Tongue (tissue), 2 donors: ENCODE results near the gene PDE4D. TPM values are rescaled to one million over a fixed set of nuclear protein-coding genes. Genes with fewer than 3 reads are reported as not detected.

Source experiments
- DNase-seq: peaks from one replicate; pipeline ENCODE4 v3.0.0-alpha.2; 2015
- total RNA-seq: library from RNA; depleted of rRNA; stranded (reverse); fragments of >200 nt; gene quantifications from one replicate; pipeline ENCODE4 v1.2.3, GENCODE V29; 2014

The PDE4D gene
- total RNA-seq, 1 donor from 2014 or later: 189 TPM

DNA sequence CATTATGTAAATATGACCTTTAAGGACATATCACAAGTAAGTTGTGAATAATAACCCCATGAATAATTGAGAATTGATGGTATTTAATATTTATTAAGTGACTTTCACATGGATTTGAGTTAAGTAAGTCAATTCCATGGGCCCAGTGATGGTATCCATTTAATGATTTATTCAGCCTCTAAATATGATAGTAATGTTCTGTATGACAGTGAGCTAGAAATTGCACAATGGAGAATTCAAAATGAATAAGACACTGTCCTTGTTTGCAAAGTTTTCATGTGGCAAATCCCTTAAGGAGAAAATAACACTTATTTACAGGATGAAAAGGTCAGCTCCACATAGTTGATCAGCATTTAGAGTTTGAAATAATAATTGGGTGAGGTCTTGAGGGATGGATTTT is 160.7 kb downstream of the PDE4D start:
- DNase-seq: no peak

DNA sequence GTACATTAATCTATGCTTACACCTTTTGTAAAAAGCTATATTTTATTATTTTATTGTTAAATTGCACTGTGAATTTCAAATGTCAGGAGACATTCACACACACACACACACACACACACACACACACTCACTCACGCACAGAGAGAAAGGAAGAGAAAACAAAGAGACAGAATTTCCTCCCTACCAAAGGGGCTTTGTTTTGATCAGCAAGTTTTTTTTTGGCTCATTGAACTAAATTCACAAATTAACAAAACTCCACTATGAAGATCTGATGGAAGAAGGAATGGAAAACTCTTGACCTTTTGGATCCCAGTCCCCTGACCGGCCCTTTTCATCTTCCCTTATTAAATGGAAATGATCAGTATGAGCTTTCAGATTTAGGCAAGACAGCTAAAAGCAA is 161.2 kb downstream of the PDE4D start:
- DNase-seq: no peak

DNA sequence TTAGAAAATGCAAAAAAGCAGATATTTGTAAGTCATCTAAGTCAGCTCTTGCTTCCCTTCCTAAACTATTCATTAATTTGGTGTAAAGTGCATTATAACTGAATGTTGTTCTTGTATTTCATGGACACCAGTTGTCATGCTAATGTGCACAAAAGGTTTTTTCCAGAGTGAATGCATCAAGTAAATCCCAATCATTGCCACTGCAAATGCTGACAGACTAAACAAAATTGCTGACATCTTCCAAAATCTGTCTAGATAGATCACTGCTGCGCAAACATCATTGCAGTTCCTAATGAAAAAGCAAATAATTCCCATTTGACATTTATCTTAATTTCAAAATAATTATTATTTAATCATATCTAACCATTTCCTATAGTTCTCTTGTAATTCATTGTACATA is 161.7 kb downstream of the PDE4D start:
- DNase-seq: no peak

DNA sequence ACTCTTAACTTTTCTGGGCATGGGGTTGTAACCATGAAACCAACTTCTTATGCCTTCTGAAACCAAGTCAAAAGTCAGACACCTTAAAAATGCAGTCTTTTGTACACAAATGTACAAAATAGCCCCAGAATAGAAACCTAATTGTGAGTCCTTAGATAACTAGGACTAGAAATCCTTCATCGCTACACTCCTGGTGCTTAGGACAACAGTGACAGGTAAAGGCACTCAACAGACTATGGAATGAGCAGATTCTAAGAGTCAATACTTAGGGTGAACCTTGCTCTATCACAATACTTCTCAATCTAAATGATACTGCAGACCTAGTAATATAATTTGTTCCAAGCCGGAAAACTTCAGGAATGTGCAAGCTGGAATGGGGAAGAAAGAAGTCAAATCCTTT is 163.7 kb downstream of the PDE4D start:
- no peak for DNase-seq

DNA sequence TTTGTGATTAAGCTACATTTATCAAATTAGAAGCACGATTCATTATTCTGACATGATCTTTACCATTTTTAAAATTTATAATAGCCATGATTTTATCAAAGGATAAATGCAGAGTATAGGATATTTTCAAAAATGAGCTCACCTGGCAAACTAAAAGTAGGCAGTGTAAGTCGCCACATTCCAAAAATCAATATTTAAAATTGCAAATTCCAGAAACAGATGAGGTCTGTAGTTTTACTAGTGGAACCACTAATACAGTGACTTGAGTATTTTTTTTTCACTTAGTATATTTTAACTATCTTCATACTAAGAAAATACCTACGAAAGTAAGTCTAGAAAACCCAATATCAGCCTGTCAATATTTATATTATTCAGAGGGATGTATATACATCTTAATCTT is 164.2 kb downstream of the PDE4D start:
- DNase-seq: no peak

DNA sequence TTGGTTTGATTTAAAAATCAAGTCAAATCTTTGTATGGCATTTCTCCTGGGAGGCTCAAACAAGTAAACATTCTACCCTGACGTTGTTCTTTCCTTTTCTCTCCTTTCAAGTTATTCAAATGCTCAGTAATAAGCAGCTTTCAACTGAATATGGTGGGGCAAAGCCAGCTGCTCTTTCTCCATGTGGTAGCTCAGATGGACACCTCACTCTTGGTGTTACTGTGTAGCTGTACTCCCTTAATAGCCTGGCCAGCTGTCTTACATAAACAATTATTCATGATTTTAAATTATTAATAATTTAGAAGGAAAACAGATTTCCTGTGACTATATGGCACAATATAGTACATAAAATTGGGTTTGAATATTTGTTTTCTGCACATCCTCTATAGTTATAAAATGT is 165.2 kb downstream of the PDE4D start:
- DNase-seq: no peak

DNA sequence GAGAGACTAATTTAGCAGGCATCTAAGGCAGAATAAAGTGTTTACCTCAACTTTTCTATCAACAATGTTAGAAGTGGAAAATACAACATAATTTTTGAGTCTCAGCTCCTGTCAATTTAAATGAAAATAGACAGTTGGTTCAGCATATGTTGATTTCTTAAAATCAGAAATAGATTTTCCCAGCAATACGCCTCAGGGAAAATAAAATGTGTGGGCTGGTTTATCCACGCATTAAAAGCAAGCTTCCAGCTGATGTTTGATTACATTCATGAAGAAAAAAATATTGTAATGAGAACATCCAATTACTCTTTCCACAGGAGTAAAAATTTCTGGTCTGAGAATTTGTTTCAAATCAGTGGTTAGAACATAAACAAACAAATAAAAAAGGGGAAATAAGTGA is 166.3 kb downstream of the PDE4D start:
- no peak for DNase-seq

DNA sequence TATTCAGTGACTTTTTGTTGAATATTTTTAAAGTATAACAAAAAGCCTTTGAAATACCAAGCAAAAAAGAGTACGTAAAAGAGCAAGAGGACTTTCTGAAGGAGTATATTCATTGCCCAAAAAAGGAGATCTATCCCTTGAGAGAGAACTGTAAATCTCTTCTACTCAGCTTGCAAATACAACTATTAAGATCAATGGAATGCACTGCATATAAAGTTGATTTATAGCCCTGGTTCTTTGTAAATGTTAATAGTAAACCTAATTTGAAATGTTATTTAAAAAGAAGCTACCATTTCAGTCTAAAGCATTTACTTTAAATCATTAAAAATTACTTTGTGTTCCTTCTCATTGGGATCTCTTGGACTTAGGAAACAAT is 168.1 kb downstream of the PDE4D start:
- DNase-seq: no peak

DNA sequence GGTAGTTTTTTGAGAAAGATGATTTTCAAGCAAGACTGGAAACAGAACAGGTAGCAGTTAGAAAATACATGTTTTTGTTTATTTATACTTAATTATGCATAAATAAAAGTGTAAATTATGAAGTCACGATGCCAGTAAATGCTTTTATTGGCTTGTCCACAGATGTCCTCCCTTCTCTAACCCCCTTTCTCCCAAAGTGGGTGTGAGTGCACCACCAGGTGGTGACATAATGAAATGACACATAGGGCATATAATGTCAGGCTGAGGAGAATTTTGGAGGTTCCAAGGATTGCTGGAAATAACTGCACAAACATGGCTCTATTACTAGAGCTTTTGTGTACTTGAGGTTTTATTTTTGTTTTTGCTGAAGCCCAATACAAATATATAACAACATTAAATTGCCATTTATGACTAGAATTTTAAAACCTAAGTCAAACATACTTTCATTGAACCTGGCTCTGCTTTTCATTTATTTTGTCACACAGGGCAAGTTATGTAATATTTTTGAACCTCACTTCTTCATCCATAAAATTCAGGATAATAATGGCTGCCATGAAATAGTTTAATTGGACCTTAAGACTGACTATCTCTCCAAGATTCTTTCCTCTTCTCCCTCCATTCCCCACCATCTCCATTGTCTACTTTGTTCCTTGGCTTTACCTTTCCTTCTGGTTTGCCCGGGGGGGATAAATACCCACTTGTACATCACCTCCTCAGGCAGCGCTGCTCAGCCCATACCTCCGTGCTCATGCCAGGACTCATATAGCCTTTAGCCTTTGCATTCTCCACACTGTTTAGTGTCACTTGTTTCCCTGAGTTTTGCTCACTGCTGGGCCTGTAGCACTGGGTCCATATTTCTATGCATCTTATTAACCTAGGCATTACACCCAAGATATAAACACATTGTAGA is 168.8 kb downstream of the PDE4D start:
- peak; percentile 35 for DNase-seq

DNA sequence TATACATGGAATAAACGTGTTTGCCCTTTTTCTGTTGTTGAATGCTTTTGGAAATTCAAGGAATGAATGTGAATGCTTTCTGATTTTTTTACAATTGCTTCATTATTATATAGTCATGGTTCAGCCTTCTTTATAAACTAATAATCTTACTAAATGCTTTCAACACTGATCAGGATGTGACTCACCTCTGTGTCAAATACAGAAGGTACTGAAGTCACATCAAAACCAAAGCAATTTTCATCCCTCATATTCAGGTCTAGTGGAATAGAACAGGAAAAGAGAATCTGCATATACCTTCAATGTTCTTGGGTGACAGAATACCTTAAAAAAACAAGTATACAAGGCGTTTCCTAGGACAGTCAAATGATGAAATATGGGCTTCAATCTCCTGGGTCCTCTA is 170.7 kb downstream of the PDE4D start:
- DNase-seq: no peak

DNA sequence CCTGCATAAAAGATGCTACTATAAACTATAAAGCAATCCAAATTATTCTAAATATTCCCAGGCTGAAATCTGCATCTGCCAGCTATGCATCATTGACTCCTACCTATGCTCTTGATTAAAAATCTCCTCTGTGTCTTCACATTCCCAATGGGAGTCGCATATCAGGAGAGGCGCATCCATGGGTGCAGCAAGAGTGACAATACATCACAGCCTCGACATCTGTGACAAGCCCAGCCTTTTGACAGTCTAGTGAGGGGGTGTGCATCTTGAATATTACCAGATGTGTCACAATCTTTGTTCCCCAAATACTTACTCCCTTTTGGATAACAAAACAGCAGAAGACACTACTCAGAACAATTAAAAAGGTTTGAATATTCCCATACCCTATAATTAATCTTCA is 171.8 kb downstream of the PDE4D start:
- DNase-seq: no peak

DNA sequence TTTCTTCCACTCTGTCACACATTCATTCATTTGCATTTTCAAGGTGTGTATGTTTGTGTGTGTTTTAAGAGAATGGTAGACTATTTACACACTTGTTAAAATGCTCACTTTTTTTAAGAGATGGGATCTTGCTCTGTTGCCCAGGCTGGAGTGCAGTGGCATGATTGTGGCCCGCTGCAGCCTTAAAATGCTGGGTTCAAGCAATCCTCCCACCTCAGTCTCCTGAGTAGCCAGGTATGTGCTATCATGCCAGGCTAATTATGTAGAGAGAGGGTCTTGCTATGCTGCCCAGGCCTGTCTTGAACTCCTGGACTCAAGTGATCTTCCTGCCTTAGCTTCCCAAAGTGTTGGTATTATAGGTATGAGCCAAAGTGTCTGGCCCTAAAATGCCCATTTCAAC is 173.5 kb downstream of the PDE4D start:
- no peak for DNase-seq

DNA sequence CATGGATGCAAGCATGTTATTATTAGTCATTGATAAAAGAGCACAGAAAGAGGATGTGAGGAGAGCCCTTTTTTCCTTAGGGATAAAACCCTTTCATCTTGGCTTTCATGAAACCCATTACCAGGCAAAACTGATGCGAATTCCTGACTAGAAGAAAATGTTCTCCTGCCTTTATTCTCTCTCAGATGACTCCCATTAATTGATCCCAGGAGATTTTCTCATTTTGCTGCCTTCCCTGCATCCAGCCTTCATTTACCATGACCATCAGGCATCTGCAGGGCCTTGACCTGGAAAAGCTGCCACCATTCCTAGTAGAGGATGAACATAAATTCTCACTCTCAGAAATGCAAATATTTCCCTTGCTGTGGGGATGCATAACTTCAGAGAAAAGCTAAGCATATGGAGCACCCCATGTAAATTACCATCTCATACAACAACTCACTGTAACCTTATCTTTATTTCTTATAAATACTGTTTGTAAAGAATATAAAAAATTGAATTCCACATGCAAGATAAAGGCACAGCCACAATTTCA is 176.5 kb downstream of the PDE4D start:
- no peak for DNase-seq

DNA sequence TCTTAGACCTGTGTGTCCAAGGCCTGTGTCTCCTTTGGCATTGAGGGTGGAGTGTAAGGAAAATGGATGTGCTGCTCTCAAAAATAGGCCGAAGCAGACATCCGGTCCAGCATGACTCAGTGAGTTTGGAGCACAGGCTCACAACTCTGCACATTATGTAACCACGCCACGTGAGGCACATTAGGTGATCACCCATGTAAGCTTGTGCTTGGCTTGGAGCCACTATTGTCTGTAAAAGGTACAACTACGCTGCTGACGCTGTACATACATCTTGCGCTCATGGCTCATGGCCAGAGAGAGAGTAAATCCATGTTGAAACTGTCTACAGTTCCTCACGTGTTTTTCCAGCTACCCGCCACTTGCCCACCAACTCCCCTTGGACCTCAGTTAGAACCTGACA is 177.5 kb downstream of the PDE4D start:
- no peak for DNase-seq

DNA sequence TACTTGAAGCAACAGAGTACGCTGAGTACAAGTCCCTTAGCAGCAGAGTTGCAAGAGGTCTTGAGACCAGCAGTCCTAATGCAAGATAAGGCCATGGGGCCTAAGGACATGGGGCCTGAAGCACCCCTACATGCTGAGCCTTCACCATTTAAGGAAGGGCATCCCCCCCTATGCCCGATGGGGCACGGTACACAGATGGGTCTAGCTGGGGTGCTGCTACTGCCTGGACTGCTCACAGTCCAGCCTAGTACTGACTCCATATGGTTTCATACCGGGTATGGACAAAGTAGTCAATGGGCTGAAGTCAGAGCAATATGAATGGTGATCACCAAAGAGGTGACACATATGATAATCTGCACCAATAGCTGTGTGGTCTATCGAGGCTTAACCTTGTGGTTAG is 178.3 kb downstream of the PDE4D start:
- no peak for DNase-seq

DNA sequence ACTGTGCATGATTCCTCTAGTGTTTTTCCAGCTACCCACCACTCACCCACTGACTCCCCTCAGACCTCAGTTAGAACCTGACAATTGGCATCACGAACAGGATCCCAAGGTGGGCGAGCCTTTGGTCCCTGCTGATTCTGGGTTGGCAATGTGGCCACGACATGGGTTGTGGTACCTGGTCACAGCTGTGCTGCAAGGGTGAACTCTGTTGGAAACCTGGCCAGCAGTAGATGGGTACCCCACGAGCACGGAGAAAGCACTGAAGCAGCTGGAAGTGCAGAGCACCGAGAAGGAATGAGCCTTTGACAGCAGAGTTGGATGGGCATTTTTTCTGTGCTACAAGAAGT is 180.1 kb downstream of the PDE4D start:
- no peak for DNase-seq

DNA sequence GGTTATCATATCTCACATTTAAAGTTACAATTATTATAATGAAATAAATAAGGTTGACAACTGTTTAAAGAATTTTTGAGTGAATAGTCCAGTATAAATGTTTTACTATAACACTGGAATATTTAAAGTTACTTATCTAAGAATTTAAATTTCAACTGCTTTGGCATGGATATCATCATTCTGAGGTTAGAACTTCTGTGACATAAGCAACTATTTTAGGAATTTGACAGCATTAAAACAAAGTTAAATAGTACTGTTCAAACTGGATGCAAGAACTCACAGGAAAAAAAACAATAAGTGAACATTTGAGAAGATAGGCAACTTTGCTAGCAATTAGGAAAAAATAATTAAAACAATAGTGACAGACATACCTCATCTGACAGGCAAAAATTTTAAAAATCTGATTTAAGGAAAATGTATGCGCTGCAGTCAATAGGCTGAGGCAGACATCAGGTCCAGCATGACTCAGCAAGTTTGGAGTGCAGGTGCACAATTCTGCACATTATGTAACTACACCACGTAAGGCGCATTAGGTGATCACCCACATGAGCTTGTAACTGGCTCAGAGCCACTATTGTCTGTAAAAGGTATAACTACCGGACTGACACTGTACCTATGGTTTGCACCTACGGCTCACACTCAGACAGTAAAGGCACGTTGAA is 180.6 kb downstream of the PDE4D start:
- no peak for DNase-seq

DNA sequence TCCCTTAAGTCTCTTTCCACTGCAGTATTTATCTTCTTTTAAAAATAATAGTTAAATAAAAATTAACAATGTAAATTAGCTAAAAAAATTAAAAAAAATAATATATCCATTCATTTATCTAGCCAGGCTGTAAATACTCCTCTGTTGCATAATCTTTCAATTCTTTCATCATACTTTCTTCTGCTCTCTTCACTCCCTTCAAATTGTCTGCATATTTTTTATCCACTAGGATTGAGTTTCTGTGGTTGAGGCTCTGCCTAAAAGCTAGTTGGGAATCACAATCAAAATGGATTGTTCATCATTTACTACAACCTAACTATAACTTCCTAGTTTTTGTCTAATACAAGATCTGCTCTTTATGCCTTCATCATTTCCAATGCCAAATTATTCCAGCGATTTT is 182.2 kb downstream of the PDE4D start:
- no peak for DNase-seq

DNA sequence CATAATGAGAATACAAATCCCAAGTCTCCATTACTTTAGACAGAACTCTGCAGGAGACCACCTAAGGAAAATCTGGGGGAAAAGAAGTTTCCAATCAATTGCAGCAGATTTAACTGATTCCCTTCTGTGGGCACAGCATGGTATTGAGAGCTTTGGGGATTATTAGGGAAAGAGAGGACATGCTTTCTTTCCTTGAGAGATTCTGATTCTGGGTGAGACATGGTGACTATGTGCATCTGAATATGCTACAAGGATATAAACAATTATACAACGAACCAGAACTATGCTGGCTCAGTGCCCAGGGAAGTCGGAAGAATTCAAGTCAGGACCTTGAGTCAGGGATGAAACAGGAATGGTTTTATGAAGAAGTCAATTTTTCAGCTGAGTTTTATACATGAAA is 183.7 kb downstream of the PDE4D start:
- peak; percentile 72 for DNase-seq

DNA sequence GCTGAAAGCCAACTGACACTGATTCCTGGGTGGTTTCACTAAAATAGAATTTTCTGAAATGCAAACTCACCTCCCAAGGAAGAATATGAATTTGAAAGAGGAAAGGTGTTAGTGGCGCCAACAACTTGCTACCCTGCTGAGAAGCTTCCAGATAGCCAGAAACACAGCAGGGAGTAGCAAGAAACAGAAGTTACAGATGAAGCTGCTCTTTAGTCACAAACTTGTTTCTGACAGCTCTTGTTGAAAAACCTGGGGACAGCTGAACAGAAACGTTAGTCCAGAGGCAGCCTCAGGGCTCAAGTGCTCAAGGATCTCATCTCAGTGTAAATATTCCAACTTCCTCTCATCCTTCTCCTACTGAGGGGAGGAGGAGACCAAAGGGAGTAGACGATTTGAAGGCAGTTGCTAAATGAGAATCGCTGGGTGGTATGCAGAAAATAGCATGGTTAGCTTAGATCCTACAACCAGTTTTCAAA is 184.1 kb downstream of the PDE4D start:
- DNase-seq: peak; percentile 54

DNA sequence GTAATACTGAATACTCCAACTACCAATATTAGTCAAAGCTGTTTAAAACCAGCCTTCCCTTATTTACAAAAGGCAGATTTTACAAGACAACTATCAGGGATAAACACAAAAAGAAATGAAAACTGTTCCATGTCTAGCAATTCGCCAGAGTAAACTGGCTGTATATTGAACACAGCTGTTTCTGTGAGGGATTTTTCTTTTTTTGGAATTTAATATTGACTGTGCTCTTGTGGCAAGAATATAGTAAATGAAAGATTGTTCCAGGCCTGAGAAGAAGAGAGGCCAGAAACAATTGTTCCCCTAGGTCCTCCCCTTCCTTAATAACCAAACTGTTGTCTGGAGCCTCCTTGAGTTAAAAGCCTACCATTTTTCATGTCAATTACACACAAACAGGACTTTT is 188.6 kb downstream of the PDE4D start:
- DNase-seq: peak; percentile 28

DNA sequence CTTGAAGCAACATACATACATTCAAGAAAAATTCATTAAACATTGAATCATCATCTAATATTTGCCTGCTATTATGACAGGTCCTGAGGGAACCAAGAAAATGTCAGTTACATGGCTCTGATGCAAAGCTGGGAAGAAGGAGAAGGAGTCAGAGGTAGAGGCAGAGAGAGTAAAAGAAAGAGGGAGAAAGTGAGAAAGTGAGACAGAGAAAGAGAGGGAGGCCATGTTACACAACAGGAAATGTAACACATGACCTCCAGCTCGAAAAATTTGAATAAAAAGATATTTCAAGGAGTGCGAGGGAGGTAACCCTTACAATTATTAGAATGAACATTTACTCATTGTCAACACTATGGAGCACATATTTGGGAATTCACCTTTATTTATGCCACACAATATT is 189.7 kb downstream of the PDE4D start:
- no peak for DNase-seq
